MM.1S (cell line): Measurements from ENCODE around the gene ULK1.

ENCODE experiments used
- CTCF ChIP-seq: fragments of 300-600 bp; sonication (generic); IDR thresholded peaks from 2 replicates; pipeline ENCODE4 v1.5.1; 2016; ENCODE audit warnings: antibody characterized with exemption, low read length, mixed read lengths
- EZH2 ChIP-seq: fragments of 300-600 bp; sonication (generic); optimal IDR thresholded peaks from 2 replicates; pipeline ENCODE3; 2017; ENCODE audit warnings: low read depth, mild to moderate bottlenecking, antibody characterized with exemption, low read length, mixed read lengths
- EZH2phosphoT487 ChIP-seq: fragments of 300-600 bp; sonication (generic); IDR thresholded peaks from 2 replicates; pipeline ENCODE4 v1.6.1; 2018; ENCODE audit warnings: antibody characterized with exemption, low read length

GRCh38 chr12:131940141-131940547 is 45.7 kb downstream of the ULK1 start:
- TF ChIP-seq CTCF (no peak), EZH2 (no peak), EZH2phosphoT487 (no peak)
